DOHH2 (cell line): ENCODE results near the gene OR5H2.

ENCODE experiments used
- H3F3A ChIP-seq: fragments of 200-600 bp; sonication (generic), shearing (Covaris generic); 2 replicates; pipeline ENCODE4 v1.6.0; 2016; ENCODE audit warnings: antibody characterized with exemption, mild to moderate bottlenecking; ENCODE audit not compliant: control insufficient read depth, insufficient read depth
- H3K27ac ChIP-seq: fragments of 200-600 bp; sonication (generic); 2 replicates; pipeline ENCODE4 v1.5.1; 2014; ENCODE audit warnings: low read depth, mild to moderate bottlenecking, low read length, moderate library complexity
- H3K27me3 ChIP-seq: fragments of 200-600 bp; sonication (generic); 2 replicates; pipeline ENCODE4 v1.6.1; 2014; ENCODE audit warnings: mild to moderate bottlenecking, low read length, mixed read lengths; ENCODE audit not compliant: control insufficient read depth
- H3K36me3 ChIP-seq: fragments of 200-600 bp; sonication (generic); 2 replicates; pipeline ENCODE4 v1.6.1; 2014; ENCODE audit warnings: mild to moderate bottlenecking, low read length, moderate library complexity, mixed read lengths; ENCODE audit not compliant: control insufficient read depth
- H3K4me1 ChIP-seq: fragments of 200-600 bp; sonication (generic); 2 replicates; pipeline ENCODE4 v1.6.1; 2014; ENCODE audit warnings: mild to moderate bottlenecking, low read length, mixed read lengths; ENCODE audit not compliant: control insufficient read depth
- H3K4me2 ChIP-seq: fragments of 200-600 bp; sonication (generic); 2 replicates; pipeline ENCODE4 v1.6.0; 2014; ENCODE audit warnings: mild to moderate bottlenecking, low read length, moderate library complexity
- H3K4me3 ChIP-seq: fragments of 200-600 bp; sonication (generic); 2 replicates; pipeline ENCODE4 v1.5.1; 2014; ENCODE audit warnings: mild to moderate bottlenecking, low read length, mixed read lengths
- H3K79me2 ChIP-seq: fragments of 200-600 bp; sonication (generic); 2 replicates; pipeline ENCODE4 v1.6.1; 2014; ENCODE audit warnings: mild to moderate bottlenecking, low read length, mixed read lengths; ENCODE audit not compliant: control insufficient read depth
- H3K9me2 ChIP-seq: fragments of 200-600 bp; sonication (generic); replicated peaks from 2 replicates; pipeline ENCODE4 v1.6.1; 2014; ENCODE audit warnings: mild to moderate bottlenecking, low read length, mixed read lengths; ENCODE audit not compliant: control insufficient read depth
- H3K9me3 ChIP-seq: fragments of 200-600 bp; sonication (generic); 2 replicates; pipeline ENCODE4 v1.6.1; 2014; ENCODE audit warnings: antibody characterized with exemption, low read length, mixed read lengths; ENCODE audit not compliant: control insufficient read depth, insufficient read depth
- H4K20me1 ChIP-seq: fragments of 200-600 bp; sonication (generic); 2 replicates; pipeline ENCODE4 v1.6.0; 2014; ENCODE audit warnings: low read depth, mild to moderate bottlenecking, antibody characterized with exemption, low read length, moderate library complexity; ENCODE audit not compliant: control insufficient read depth, insufficient read depth
- EZH2phosphoT487 ChIP-seq: fragments of 200-600 bp; sonication (generic); IDR thresholded peaks from 2 replicates; pipeline ENCODE4 v1.6.1; 2017; ENCODE audit warnings: borderline replicate concordance, mild to moderate bottlenecking, antibody characterized with exemption, low read length, moderate library complexity, mixed read lengths
- TF ChIP-seq, protein P1 (sequence below): fragments of 200-600 bp; sonication (generic); IDR thresholded peaks from one replicate; pipeline ENCODE4 v1.5.1; 2014; ENCODE audit warnings: antibody characterized with exemption, mild to moderate bottlenecking, low read depth, low read length; ENCODE audit not compliant: poor library complexity, severe bottlenecking

Gene OR5H2

DNA sequence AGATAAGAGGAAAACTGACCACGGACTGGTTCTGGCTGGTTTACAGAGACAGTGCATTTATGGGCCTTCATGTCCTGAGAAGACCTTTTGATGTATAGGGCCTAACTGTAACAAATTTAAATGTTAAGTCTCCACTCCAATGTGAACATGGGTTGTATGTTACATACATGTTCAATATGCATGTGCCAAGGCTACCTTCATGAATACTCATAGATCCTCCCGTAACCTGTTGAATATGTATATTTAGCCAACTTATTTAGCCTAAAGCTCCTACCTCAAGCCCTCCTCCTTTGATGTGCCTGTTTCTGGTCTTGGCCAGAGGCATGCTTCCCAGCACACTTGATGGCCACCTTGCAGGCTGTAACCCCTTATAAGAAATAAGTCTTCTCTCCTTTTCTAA lies at the start of gene OR5H2:
Gene OR5H2, plus strand, starts transcription at position 301 of the 400 bp plus-strand sequence. CDS start 398 bp downstream, outside the sequence.
- TF ChIP-seq EZH2phosphoT487: no peak
- TF ChIP-seq, protein P1, sequence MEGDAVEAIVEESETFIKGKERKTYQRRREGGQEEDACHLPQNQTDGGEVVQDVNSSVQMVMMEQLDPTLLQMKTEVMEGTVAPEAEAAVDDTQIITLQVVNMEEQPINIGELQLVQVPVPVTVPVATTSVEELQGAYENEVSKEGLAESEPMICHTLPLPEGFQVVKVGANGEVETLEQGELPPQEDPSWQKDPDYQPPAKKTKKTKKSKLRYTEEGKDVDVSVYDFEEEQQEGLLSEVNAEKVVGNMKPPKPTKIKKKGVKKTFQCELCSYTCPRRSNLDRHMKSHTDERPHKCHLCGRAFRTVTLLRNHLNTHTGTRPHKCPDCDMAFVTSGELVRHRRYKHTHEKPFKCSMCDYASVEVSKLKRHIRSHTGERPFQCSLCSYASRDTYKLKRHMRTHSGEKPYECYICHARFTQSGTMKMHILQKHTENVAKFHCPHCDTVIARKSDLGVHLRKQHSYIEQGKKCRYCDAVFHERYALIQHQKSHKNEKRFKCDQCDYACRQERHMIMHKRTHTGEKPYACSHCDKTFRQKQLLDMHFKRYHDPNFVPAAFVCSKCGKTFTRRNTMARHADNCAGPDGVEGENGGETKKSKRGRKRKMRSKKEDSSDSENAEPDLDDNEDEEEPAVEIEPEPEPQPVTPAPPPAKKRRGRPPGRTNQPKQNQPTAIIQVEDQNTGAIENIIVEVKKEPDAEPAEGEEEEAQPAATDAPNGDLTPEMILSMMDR: no peak
- Histone ChIP-seq H3K36me3 (no peaks in the 10 kb centered on the region), H3K4me3 (no peak within 1 kb of the TSS), H3F3A (no peaks in the 10 kb centered on the region), H3K27ac (no peak within 1 kb of the TSS), H3K9me2 (no peaks in the 10 kb centered on the region), H3K79me2 (no peaks in the 10 kb centered on the region), H3K9me3 (no peaks in the 10 kb centered on the region), H3K4me2 (no peak within 1 kb of the TSS), H3K4me1 (no peaks in the 10 kb centered on the region), H4K20me1 (no peaks in the 10 kb centered on the region), H3K27me3 (no peaks in the 10 kb centered on the region)

DNA sequence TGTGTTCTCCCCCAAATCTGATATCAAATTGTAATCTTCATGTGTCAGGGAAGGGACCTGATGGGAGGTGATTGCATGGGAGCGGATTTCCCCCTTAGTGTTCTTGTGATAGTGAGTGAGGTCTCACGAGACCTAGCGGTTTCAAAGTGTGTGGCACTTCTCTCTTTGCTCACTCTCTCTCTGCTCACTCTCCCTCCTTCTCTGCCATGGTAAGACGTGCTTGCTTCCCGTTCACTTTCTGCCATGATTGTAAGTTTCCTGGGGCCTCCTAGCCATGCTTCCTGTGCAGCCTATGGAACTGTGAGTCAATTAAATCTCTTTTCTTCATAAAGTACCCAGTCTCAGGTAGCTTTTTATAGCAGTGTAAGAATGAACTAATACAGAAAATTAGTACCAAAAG lies 48.8 kb upstream of the OR5H2 start:
- no peaks in the 10 kb centered on the region for H3F3A ChIP-seq
- H3K27ac ChIP-seq: no peak overlapping the region
- no peaks in the 10 kb centered on the region for H3K9me3 ChIP-seq
- no peak overlapping the region for H3K4me3 ChIP-seq
- H3K79me2 ChIP-seq: no peaks in the 10 kb centered on the region
- TF ChIP-seq, protein P1: no peak
- no peak for TF ChIP-seq EZH2phosphoT487
- no peak overlapping the region for H3K4me2 ChIP-seq
- H3K36me3 ChIP-seq: no peaks in the 10 kb centered on the region
- H4K20me1 ChIP-seq: no peaks in the 10 kb centered on the region
- H3K27me3 ChIP-seq: peaks cover 5% of the 10 kb centered on the region
- no peaks in the 10 kb centered on the region for H3K9me2 ChIP-seq
- H3K4me1 ChIP-seq: peaks cover 5% of the 10 kb centered on the region

DNA sequence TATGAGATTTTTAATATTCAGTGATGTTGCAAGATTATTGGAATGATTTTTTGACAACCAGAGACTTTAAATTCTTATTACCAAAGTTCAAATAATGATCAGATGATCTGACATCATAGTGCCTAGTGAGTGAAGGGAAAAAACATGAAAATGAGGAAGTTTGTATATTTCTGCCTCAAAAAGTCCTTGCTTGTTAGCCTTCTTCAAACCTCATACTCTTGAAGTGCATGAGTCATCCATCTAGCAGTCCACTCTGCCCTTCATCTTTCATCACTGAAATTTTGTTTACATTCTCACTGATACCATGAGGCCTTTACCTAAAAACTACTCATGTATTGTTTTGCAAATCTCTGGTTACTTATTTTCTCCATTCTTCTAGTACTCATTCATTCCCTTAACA lies 42.2 kb upstream of the OR5H2 start:
- no peaks in the 10 kb centered on the region for H3K4me1 ChIP-seq
- no peaks in the 10 kb centered on the region for H3K36me3 ChIP-seq
- TF ChIP-seq EZH2phosphoT487: no peak
- TF ChIP-seq, protein P1: no peak
- no peak overlapping the region for H3K4me3 ChIP-seq
- H3K27ac ChIP-seq: no peak overlapping the region
- H3K9me3 ChIP-seq: no peaks in the 10 kb centered on the region
- H3K9me2 ChIP-seq: no peaks in the 10 kb centered on the region
- no peaks in the 10 kb centered on the region for H3K27me3 ChIP-seq
- no peaks in the 10 kb centered on the region for H4K20me1 ChIP-seq
- no peaks in the 10 kb centered on the region for H3F3A ChIP-seq
- H3K4me2 ChIP-seq: no peak overlapping the region
- H3K79me2 ChIP-seq: no peaks in the 10 kb centered on the region
